ENCODE results near the gene CRYAA.
"Not testable (repeated sequence)": the region's sequence is repeated elsewhere in the genome, so short reads cannot be mapped to it uniquely, and the experiment has no call there.

Gene CRYAA

GRCh38 chr21:43172812-43173211 is 4.0 kb downstream of the CRYAA start:
- not testable (repeated sequence) for H3K4me3 Mint-ChIP-seq, H3K36me3 Mint-ChIP-seq, H3K9me3 Mint-ChIP-seq, H3K4me1 Mint-ChIP-seq, H3K27me3 Mint-ChIP-seq, H3K27ac Mint-ChIP-seq

GRCh38 chr21:43173438-43173837 is 4.6 kb downstream of the CRYAA start:
- H3K27me3 Mint-ChIP-seq, H3K9me3 Mint-ChIP-seq, H3K27ac Mint-ChIP-seq, H3K36me3 Mint-ChIP-seq, H3K4me1 Mint-ChIP-seq, H3K4me3 Mint-ChIP-seq: not testable (repeated sequence)

DNA sequence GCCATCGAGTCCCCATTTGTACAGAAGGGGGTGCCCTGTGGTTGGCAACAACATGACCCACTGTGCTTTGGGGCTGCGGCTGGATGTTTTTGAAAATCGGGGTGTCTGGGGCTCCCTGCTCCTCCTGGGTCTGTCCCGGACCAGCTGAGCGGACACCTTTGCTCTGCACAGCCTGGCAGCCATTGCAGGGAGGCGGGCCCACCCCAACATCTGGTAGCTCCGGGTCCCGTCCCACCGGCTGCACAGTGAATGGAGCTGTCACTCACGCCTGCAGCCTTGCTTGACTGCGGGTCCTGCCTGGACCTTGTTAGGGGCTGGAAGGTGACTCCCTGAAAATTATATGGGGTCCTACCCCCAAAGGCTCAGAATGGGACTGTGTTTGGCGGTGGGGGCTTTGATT is 5.1 kb downstream of the CRYAA start:
- H3K4me3 Mint-ChIP-seq, H3K9me3 Mint-ChIP-seq, H3K27ac Mint-ChIP-seq, H3K27me3 Mint-ChIP-seq, H3K36me3 Mint-ChIP-seq, H3K4me1 Mint-ChIP-seq: not testable (repeated sequence)

DNA sequence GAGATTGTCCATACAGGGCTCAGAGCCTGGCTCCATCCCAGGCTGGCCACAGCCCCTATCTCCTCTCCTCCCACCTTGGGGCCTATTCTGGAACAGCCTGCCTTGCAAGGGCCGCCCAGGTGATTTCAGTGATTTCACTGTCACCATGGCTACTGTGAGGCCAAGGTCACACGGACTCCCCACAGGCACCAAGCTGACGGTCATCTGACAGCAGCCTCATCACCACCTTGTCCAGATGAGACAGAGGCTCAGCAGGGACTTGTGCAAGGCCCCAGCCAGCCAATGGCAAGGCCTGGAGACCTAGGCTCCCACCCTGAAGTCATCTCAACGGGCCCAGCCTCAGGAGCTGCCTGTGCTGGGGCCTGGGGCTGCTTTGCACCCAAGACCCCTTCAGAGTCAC is 6.2 kb downstream of the CRYAA start:
- H3K9me3 Mint-ChIP-seq, H3K27me3 Mint-ChIP-seq, H3K4me3 Mint-ChIP-seq, H3K27ac Mint-ChIP-seq, H3K36me3 Mint-ChIP-seq, H3K4me1 Mint-ChIP-seq: not testable (repeated sequence)

GRCh38 chr21:43176621-43177020 is 7.8 kb downstream of the CRYAA start:
- H3K9me3 Mint-ChIP-seq, H3K4me1 Mint-ChIP-seq, H3K36me3 Mint-ChIP-seq, H3K4me3 Mint-ChIP-seq, H3K27ac Mint-ChIP-seq, H3K27me3 Mint-ChIP-seq: not testable (repeated sequence)

- H3K9me3 Mint-ChIP-seq, H3K36me3 Mint-ChIP-seq, H3K4me3 Mint-ChIP-seq: not testable (repeated sequence)
Observed at GRCh38 chr21:43177043-43177906, 8.5 kb downstream of the CRYAA start.

DNA sequence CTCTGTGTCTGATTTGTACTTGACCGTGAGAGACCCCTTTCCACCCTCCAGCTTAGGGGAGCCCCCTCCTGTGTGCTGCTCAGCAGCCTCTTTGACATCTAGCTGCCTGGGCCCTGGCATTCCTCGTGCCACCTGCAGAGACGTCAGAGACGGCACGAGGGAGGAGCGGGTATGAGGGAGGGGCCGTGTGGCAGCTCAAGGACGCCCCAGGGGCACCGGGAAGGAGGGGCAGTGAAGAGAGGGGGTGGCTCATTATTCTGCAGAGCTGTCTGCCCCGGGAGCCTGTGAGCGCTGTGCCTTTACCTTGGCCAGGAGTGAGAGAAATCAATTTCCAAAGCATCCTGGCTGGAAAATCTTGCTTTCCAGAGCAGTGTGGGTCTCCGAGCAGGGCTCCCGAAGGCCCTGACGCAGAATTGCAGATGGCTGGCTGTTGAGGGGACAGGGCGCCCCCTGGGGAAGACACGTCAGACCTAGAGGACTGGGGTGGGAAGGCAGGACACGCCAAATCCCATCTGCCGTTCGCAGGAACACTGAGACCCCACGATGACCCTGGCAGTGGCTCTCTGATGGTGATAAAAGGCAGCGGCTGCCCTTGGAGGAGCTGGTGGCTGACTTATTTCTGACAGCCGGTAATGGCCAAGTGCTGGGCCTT is 9.5 kb downstream of the CRYAA start:
- H3K36me3 Mint-ChIP-seq, H3K27ac Mint-ChIP-seq, H3K4me3 Mint-ChIP-seq, H3K4me1 Mint-ChIP-seq, H3K27me3 Mint-ChIP-seq, H3K9me3 Mint-ChIP-seq: not testable (repeated sequence)

More at GRCh38 chr21:43177043-43177906, 8.5 kb downstream of the CRYAA start:
- not testable (repeated sequence) for H3K27me3 Mint-ChIP-seq, H3K4me1 Mint-ChIP-seq, H3K27ac Mint-ChIP-seq

- not testable (repeated sequence) for H3K27me3 Mint-ChIP-seq, H3K9me3 Mint-ChIP-seq, H3K4me1 Mint-ChIP-seq, H3K4me3 Mint-ChIP-seq, H3K36me3 Mint-ChIP-seq, H3K27ac Mint-ChIP-seq
Observed at GRCh38 chr21:43181033-43181432, 12.2 kb downstream of the CRYAA start.

- H3K27me3 Mint-ChIP-seq, H3K27ac Mint-ChIP-seq, H3K36me3 Mint-ChIP-seq, H3K4me3 Mint-ChIP-seq, H3K9me3 Mint-ChIP-seq: not testable (repeated sequence)
- peaks cover 11% of the 10 kb centered on the region for H3K4me1 Mint-ChIP-seq
Observed at GRCh38 chr21:43187268-43187667, 18.5 kb downstream of the CRYAA start.

GRCh38 chr21:43187715-43188114 is 18.9 kb downstream of the CRYAA start:
- H3K9me3 Mint-ChIP-seq, result no peaks in the 10 kb centered on the region
- no peaks in the 10 kb centered on the region for H3K27me3 Mint-ChIP-seq
- H3K4me1 Mint-ChIP-seq, result peaks cover 11% of the 10 kb centered on the region
- no peak overlapping the region for H3K4me3 Mint-ChIP-seq
- no peak overlapping the region for H3K27ac Mint-ChIP-seq
- H3K36me3 Mint-ChIP-seq, result no peaks in the 10 kb centered on the region

GRCh38 chr21:43188181-43188580 is 19.4 kb downstream of the CRYAA start:
- Mint-ChIP-seq H3K4me3 (no peak overlapping the region), H3K9me3 (no peaks in the 10 kb centered on the region), H3K27me3 (no peaks in the 10 kb centered on the region), H3K36me3 (no peaks in the 10 kb centered on the region), H3K27ac (no peak overlapping the region), H3K4me1 (peaks cover 11% of the 10 kb centered on the region)

GRCh38 chr21:43188592-43189210 is 19.9 kb downstream of the CRYAA start:
- Mint-ChIP-seq H3K4me1 (peaks cover 11% of the 10 kb centered on the region), H3K27ac (no peak overlapping the region), H3K36me3 (no peaks in the 10 kb centered on the region), H3K4me3 (no peak overlapping the region), H3K27me3 (no peaks in the 10 kb centered on the region), H3K9me3 (no peaks in the 10 kb centered on the region)

DNA sequence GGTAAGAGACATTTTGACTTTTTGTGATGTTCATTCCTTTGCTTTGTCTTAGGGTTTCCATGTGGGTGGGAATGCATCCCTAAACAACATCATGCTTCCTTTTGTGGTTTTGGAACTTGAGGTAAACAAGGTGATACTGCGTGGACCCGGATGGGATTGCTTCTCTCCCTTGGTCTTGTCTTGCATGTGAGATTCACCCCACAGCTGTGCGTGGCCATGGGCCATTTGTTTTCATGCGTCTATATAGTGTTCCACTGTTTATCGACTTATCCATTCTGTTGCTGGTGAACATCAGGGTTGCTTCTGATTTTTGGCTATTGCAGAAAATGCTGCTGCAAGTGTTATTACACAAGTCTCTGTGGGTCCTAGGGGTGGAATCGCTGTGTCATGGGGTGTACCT is 21.1 kb downstream of the CRYAA start:
- Mint-ChIP-seq H3K36me3 (no peaks in the 10 kb centered on the region), H3K27ac (no peak overlapping the region), H3K4me1 (peaks cover 11% of the 10 kb centered on the region), H3K9me3 (no peaks in the 10 kb centered on the region), H3K27me3 (no peaks in the 10 kb centered on the region), H3K4me3 (no peak overlapping the region)

- Mint-ChIP-seq H3K4me3 (no peak overlapping the region), H3K4me1 (peaks cover 11% of the 10 kb centered on the region), H3K27me3 (no peaks in the 10 kb centered on the region), H3K9me3 (no peaks in the 10 kb centered on the region), H3K27ac (no peak overlapping the region), H3K36me3 (no peaks in the 10 kb centered on the region)
Observed at GRCh38 chr21:43190544-43190943, 21.7 kb downstream of the CRYAA start.

DNA sequence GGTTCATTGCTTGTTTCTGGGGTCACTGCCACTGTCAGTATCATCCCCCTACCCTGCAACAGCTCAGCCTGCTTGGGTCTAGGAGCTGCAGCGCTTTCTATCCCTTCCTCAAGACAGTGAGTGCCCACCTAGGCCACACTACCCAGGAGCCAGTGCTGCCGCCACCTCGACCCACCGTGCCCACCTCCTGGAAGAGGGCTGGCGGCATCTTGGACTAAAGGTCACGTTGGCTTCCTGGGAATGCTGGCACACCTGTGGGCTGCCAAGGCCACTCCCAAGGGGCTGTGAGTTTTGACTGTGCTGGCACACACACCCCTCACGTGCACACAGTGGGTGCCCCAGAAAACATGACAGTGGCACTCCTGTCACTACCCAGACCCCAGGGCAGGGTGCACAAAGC is 22.1 kb downstream of the CRYAA start:
- Mint-ChIP-seq H3K27me3 (no peaks in the 10 kb centered on the region), H3K4me1 (peaks cover 11% of the 10 kb centered on the region), H3K36me3 (no peaks in the 10 kb centered on the region), H3K4me3 (no peak overlapping the region), H3K9me3 (no peaks in the 10 kb centered on the region), H3K27ac (no peak overlapping the region)

GRCh38 chr21:43191521-43191920 is 22.7 kb downstream of the CRYAA start:
- Mint-ChIP-seq H3K9me3 (no peaks in the 10 kb centered on the region), H3K4me1 (peaks cover 11% of the 10 kb centered on the region), H3K36me3 (no peaks in the 10 kb centered on the region), H3K27ac (no peak overlapping the region), H3K27me3 (no peaks in the 10 kb centered on the region), H3K4me3 (no peak overlapping the region)
